ENCODE measurements around the gene R3HDM2.

Gene R3HDM2

GRCh38 chr12:57386187-57386720 is 44.6 kb downstream of the R3HDM2 start:
- Histone ChIP-seq H3K36me3 (ENCODE audit: insufficient read depth, low read length) (peaks cover 4% of the 10 kb centered on the region; the same call in 1 of the 2 replicates), H3K27ac (ENCODE audit: low read length) (no peak overlapping the region), H3K9me3 (ENCODE audit: insufficient read depth, low read length, severe bottlenecking) (no peaks in the 10 kb centered on the region), H3K79me2 (ENCODE audit: insufficient read depth, low read length) (peaks cover 4% of the 10 kb centered on the region; the same call in 1 of the 2 replicates), H3K4me3 (ENCODE audit: low read depth in 1 of 2, low read length in 2 of 2) (no peak overlapping the region), H3K4me1 (ENCODE audit: insufficient read depth, low read length) (no peaks in the 10 kb centered on the region), H3K27me3 (ENCODE audit: insufficient read depth, low read length, poor library complexity) (no peaks in the 10 kb centered on the region), H3K4me2 (ENCODE audit: insufficient read depth, low read length) (no peak overlapping the region), H3K9ac (ENCODE audit: low read depth, low read length) (no peak overlapping the region), H2AFZ (ENCODE audit: low read depth, low read length) (no peak overlapping the region), H4K20me1 (ENCODE audit: insufficient read depth, low read length) (no peaks in the 10 kb centered on the region)
- TF ChIP-seq EZH2 (IDR thresholded peaks at IDR 0.05; ENCODE audit: borderline replicate concordance, low read depth, low read length, severe bottlenecking), result no peak
- no peak for TF ChIP-seq CTCF (IDR thresholded peaks at IDR 0.05; ENCODE audit: borderline replicate concordance, extremely low read depth, low read length, poor library complexity, severe bottlenecking)
- DNase-seq, result no peak
- no peak for ATAC-seq (ENCODE audit: insufficient read depth, low read depth)

- H2AFZ ChIP-seq (ENCODE audit: low read depth, low read length), result no peak overlapping the region
- TF ChIP-seq CTCF (IDR thresholded peaks at IDR 0.05; ENCODE audit: borderline replicate concordance, extremely low read depth, low read length, poor library complexity, severe bottlenecking), result no peak
- no peak for TF ChIP-seq EZH2 (IDR thresholded peaks at IDR 0.05; ENCODE audit: borderline replicate concordance, low read depth, low read length, severe bottlenecking)
- H3K79me2 ChIP-seq (ENCODE audit: insufficient read depth, low read length), result peaks cover 2% of the 10 kb centered on the region; the same call in 1 of the 2 replicates
- H3K9me3 ChIP-seq (ENCODE audit: insufficient read depth, low read length, severe bottlenecking), result no peaks in the 10 kb centered on the region
- no peak overlapping the region for H3K4me2 ChIP-seq (ENCODE audit: insufficient read depth, low read length)
- no peaks in the 10 kb centered on the region for H3K4me1 ChIP-seq (ENCODE audit: insufficient read depth, low read length)
- H3K36me3 ChIP-seq (ENCODE audit: insufficient read depth, low read length), result peaks cover 4% of the 10 kb centered on the region; the same call in 1 of the 2 replicates
- no peaks in the 10 kb centered on the region for H3K27me3 ChIP-seq (ENCODE audit: insufficient read depth, low read length, poor library complexity)
- H4K20me1 ChIP-seq (ENCODE audit: insufficient read depth, low read length), result no peaks in the 10 kb centered on the region
- H3K9ac ChIP-seq (ENCODE audit: low read depth, low read length), result no peak overlapping the region
- no peak overlapping the region for H3K4me3 ChIP-seq (ENCODE audit: low read depth in 1 of 2, low read length in 2 of 2)
- no peak for ATAC-seq (ENCODE audit: insufficient read depth, low read depth)
- no peak overlapping the region for H3K27ac ChIP-seq (ENCODE audit: low read length)
- DNase-seq, result no peak
Measured at GRCh38 chr12:57385586-57385985, 45.3 kb downstream of the R3HDM2 start.

GRCh38 chr12:57384478-57384877 is 46.4 kb downstream of the R3HDM2 start:
- no peak overlapping the region for H3K9ac ChIP-seq (ENCODE audit: low read depth, low read length)
- H3K4me3 ChIP-seq (ENCODE audit: low read depth in 1 of 2, low read length in 2 of 2), result no peak overlapping the region
- no peak overlapping the region for H2AFZ ChIP-seq (ENCODE audit: low read depth, low read length)
- H3K4me2 ChIP-seq (ENCODE audit: insufficient read depth, low read length), result no peak overlapping the region
- no peak for ATAC-seq (ENCODE audit: insufficient read depth, low read depth)
- no peak for TF ChIP-seq EZH2 (IDR thresholded peaks at IDR 0.05; ENCODE audit: borderline replicate concordance, low read depth, low read length, severe bottlenecking)
- no peak for TF ChIP-seq CTCF (IDR thresholded peaks at IDR 0.05; ENCODE audit: borderline replicate concordance, extremely low read depth, low read length, poor library complexity, severe bottlenecking)
- H3K36me3 ChIP-seq (ENCODE audit: insufficient read depth, low read length), result peaks cover 4% of the 10 kb centered on the region; the same call in 1 of the 2 replicates
- no peak for DNase-seq
- H3K79me2 ChIP-seq (ENCODE audit: insufficient read depth, low read length), result no peaks in the 10 kb centered on the region
- no peak overlapping the region for H3K27ac ChIP-seq (ENCODE audit: low read length)
- no peaks in the 10 kb centered on the region for H3K27me3 ChIP-seq (ENCODE audit: insufficient read depth, low read length, poor library complexity)
- H3K9me3 ChIP-seq (ENCODE audit: insufficient read depth, low read length, severe bottlenecking), result no peaks in the 10 kb centered on the region
- no peaks in the 10 kb centered on the region for H3K4me1 ChIP-seq (ENCODE audit: insufficient read depth, low read length)
- no peaks in the 10 kb centered on the region for H4K20me1 ChIP-seq (ENCODE audit: insufficient read depth, low read length)
